Left renal cortex interstitium (tissue), 4 donors: ENCODE measurements around the gene CDYL. TPM values are rescaled to one million over a fixed set of nuclear protein-coding genes. Genes with fewer than 3 reads are reported as not detected.

ENCODE experiments used
- DNase-seq, 4 donors: peaks; one replicate each; pipeline ENCODE4 v3.0.0-alpha.2; 2013; ENCODE audit warnings: low read depth in 4 of 4, low spot score in 2 of 4, missing footprints in 1 of 4
- polyA plus RNA-seq, 4 donors: library from polyadenylated mRNA; unstranded; fragments of 120-200 nt; gene quantifications; one replicate each; pipeline ENCODE4 v1.2.1, GENCODE V29; 2013; ENCODE audit not compliant: insufficient read length in 4 of 4

Gene CDYL
- polyA plus RNA-seq, 4 donors, result 25.2 to 28.7 (median 27.0) TPM

GRCh38 chr6:4929097-4929718, 153.0 kb downstream of the CDYL start:
- no peak for DNase-seq

DNA sequence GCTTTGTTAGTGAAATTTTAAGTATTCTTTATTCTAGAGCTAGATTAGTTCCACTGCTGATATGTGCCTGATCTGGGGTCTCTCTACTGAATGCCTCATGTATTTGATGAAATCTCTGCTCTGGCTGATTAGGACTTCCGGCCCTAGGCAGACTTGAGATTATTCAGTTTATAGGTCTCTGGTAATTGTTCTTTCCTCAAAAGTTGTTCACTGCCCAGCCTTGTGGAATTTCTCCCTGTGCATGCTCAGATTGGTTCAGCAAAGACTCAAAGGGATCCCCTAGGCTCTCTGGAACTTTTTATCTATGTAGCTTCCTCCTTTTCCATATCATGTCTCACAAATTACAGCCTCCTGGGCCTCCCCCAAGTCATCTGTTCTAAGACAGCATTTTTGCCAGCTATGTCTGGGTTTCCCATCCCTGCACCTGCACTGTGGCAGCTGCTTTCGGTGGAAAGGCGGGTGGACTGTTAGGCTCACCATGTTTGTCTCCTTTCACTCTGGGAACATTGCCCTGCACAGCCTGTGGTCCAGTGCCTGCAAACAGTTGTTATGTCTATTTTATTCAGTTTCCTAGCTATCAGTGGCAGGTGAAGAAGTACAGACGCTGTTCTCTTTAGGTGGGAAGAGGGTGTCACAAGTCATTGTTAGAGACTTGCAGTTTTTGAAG, 154.0 kb downstream of the CDYL start:
- DNase-seq, result no peak

GRCh38 chr6:4931530-4932227, 155.5 kb downstream of the CDYL start:
- DNase-seq, result no peak

- no peak for DNase-seq
Measured at GRCh38 chr6:4932228-4932903, 156.2 kb downstream of the CDYL start.

GRCh38 chr6:4935486-4935885, 159.3 kb downstream of the CDYL start:
- DNase-seq, result no peak

DNA sequence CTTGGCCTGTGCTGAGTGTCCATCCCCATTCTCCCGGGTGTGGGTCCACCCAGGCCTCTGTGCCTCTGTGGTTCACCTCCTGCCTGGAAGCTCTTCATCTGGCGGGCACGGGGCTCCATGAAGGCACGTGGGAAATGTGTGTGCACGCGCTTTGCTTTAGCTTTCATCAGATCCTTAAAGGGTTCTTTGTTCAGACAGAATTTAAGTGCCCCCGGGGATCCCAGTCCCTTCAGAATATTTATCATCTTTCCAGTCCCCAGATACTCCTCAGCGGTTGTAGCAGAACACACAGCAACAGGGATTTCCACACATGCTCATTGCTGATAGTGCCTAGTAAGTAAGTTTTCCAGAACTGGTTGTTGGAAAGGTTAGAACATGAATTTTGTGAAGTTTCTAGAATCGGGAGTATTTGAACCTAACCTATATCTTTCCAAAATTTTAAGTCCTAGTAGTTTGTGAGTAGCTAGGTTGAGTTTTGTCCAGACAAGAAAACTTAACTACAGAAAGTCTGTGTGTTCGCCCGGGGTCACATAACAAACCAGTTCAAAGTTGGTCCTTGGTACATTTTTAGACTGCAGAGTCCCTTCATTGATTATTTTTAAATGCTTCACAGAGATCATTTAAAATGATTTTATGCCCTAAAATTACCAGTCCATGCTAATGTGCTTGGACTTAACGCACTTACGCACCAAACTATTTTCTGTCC, 159.9 kb downstream of the CDYL start:
- no peak for DNase-seq

GRCh38 chr6:4936681-4937041, 160.5 kb downstream of the CDYL start:
- DNase-seq, result peak in 1 of 4 donors; percentile 41

GRCh38 chr6:4937414-4937813, 161.2 kb downstream of the CDYL start:
- DNase-seq, result no peak

GRCh38 chr6:4939241-4939640, 163.0 kb downstream of the CDYL start:
- no peak for DNase-seq

- DNase-seq, result no peak
Measured at GRCh38 chr6:4940416-4940815, 164.2 kb downstream of the CDYL start.

DNA sequence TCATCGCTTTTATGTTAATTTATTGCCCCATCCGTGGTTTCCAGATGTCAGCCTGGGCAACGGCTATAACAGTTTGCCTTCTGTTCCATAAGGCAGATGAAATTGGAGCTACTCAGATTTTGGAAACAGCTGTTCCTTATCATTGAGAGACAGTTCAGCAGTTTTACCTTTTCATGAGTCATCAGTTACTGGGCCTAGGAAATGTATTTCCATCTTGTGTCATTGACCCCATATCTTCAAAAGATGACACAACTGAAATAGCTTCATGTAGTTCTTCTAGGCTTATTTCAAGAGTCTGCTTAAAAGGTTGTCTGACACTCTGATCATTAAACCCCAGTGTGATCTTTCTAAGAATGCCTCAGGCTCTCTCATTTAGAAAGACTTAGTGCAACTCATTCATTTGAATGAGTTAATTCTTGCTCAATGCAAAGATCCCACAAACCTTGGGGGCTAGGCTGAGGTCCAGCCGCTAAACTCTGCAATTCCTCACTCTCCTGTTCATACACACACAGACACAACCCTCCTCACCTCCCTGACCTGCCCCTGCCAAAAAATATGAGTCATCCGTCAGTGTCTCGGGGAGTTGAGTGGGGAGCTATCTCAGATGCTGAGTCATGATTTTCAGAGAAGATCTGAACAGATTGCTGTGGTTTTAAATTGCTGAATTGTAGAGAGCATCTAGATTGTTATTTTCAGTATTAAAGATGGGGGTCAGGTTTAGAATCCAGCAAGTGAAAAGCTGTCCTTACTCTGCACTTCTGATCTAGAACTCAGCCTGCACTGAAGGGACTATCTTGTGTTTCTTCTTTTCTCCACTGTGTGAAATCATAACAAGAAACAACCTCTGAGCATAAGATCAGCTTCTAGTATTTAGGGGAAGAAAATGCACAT, 165.8 kb downstream of the CDYL start:
- DNase-seq, result no peak

GRCh38 chr6:4942673-4943009, 166.4 kb downstream of the CDYL start:
- no peak for DNase-seq

DNA sequence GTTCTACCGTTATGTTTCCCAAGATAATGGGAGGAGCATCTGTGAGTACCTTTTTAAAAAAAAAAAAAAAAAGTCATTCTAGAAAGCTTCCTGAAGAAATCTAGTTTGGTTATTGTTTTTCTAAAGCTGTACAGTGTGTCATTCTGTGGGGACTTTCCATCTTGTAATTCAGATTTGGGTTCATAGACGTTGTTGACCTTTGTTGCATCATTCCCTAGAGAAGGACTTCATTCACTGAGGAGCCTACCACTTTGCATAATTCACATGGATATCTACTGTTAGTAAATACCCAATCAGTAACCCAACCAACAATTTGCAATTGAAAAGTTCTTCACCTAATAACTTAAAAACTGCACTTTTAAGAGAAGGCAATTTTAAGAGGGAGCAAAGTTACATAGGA, 167.5 kb downstream of the CDYL start:
- DNase-seq, result no peak

DNA sequence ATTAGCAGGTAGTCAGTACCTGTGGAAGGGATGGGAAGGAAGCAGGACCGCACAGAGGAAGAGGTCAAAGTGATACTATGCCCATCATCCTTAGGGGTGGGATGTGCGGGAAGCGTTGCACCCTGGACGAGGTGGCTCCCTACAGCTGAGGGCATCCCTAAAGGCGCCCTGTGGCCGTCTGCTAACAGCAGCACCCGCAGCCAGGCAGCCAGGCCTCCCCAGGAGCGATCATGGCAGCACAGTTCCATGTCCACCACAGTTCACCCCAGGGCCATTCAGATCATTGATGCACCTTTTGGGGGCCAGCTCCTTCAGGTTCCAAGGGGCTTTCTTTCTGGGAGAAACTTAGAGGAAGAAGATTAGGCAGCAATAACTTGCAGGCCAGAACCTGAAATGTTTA, 168.1 kb downstream of the CDYL start:
- no peak for DNase-seq

- no peak for DNase-seq
Measured at GRCh38 chr6:4946521-4946920, 170.3 kb downstream of the CDYL start.

DNA sequence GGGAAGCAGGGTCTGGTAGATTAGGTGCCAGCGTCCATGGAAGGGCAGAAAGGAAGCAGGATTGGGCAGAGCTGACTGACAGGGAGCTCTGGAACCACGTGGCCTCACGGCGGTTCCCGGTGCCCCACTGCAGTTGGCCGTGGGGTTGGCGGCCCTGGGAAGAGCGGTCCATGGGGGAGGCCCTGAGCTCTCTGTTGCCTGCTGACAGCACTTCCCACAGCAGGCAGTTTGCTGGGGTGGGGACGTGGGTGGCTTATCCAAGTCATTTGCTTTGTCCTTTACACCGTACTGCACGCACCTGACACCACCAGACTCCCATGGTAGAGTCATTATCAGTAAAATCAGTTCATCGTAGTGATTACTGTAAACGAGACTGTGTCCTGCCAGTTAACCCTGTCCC, 171.5 kb downstream of the CDYL start:
- no peak for DNase-seq

DNA sequence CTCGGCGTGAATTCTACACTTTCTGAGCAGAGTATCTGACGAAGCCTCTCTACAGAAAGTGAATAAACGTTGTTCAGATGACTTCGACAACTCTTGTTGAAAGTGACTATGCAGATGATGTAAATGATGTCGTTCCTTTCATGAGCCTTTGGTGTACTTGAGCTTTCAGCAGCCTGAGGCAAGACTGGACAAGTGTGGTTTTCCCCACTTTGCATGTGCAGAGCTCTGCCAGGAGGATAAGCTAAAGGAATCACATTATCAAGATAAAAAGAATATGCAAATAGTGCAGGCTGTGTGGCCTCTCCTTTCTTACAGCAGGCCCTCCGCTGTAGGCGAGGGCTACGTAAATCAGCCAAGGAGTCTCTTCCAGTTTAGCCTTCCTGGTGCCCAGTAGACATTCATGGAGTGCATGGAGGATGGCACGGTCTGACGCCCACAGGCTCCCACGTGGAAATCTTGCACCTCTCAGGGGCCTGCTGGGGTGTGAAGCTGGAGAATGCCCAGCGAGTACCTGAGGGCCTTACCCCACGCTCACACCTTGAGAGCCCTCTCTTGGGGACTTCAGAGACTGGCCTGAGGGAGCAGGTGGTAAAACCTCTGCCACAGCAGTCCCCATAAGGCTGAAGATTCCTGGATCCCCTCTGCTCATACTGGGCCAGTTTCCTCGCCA, 172.7 kb downstream of the CDYL start:
- no peak for DNase-seq

- no peak for DNase-seq
Measured at GRCh38 chr6:4950076-4950475, 173.9 kb downstream of the CDYL start.

DNA sequence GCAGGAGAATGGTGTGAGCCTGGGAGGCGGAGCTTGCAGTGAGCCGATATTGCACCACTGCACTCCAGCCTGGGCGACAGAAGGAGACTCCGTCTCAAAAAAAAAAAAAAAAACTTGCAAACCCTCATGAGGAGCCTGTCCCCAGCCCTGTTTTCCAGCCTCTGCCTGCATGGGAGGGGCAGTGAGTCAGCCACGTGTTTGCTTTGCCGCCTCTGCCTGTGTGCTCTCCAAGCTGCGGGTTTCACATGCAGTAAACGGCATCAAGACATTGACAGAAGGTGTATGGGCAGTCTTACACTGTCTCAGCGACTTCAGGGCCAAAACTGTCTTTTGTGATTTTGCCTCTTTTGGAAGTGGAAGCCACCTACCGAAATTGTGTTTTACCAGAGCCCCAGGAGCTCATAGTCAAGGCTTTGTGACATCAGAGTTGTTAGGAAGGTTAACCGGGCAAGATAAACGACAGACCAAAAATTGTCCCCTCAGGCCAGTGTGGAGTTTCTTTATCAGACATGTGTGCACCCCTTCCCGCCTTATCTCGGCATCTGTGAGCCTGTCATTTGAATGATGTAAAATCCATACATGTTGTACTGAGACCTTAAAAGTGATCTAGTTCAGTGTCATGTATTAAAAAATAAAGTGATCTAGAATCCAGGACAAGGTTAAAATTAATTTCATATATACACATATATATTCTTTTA, 174.8 kb downstream of the CDYL start:
- DNase-seq, result no peak
